ENCODE measurements around the gene TNNI2. TPM values are rescaled to one million over a fixed set of nuclear protein-coding genes. Genes with fewer than 3 reads are reported as not detected.

TNNI2 gene
- total RNA-seq, 1 donor from 2014 or later, result not detected

DNA sequence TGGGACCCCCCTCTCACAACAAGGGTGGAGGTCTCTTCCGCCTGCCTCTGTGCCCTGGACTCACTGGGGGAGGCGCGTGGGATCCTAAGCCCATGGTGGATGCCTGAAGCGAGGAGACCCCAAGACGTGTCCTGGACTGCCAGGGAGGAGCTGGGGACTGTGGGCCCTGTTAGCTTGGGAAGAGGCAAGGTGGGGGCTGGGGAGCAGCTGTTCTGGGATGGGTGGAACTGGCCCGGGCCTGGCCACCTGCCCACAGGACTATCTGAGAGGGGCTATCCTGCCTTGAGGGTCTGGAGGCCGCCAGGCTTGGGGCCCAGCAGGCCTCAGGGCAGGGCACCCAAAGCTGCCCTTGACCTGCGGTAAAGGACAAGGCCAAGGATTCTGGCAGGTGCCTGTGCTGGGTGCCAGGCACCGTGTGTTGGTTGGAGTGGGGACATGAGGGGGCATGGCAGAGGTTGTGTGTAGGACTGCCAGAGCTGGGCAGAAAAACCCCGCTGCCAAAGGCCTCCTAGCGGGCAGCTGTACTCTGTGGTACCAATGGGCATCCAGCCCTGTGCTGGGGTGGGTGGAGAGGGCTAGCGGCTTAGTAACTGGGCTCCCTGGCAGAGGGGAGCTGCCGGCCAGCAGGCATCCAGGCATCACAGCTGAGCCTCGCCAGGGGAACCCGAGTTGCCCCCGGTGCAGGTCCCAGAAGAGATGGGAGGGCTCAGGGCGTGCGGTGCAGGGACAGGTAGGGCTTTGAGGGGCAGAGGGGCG is 14.8 kb downstream of the TNNI2 start:
- H3K27me3 Mint-ChIP-seq, result no peaks in the 10 kb centered on the region
- no peaks in the 10 kb centered on the region for H3K9me3 Mint-ChIP-seq
- H3K36me3 Mint-ChIP-seq (ENCODE audit: low read depth), result peaks cover 8% of the 10 kb centered on the region
- H3K4me3 Mint-ChIP-seq, result peak overlapping the region; percentile 93
- H3K4me1 Mint-ChIP-seq, result peaks cover 40% of the 10 kb centered on the region
- H3K27ac Mint-ChIP-seq, result peak overlapping the region; percentile 99
- peak; percentile 72 for DNase-seq
- intact Hi-C loops (cut with micrococcal nuclease), result loop anchor here (2.0 to 5.0 kb wide), 5 partner anchors 35 to 547 kb away; partner anchors contain the start of genes DUSP8, TNNT3 and TSSC4

DNA sequence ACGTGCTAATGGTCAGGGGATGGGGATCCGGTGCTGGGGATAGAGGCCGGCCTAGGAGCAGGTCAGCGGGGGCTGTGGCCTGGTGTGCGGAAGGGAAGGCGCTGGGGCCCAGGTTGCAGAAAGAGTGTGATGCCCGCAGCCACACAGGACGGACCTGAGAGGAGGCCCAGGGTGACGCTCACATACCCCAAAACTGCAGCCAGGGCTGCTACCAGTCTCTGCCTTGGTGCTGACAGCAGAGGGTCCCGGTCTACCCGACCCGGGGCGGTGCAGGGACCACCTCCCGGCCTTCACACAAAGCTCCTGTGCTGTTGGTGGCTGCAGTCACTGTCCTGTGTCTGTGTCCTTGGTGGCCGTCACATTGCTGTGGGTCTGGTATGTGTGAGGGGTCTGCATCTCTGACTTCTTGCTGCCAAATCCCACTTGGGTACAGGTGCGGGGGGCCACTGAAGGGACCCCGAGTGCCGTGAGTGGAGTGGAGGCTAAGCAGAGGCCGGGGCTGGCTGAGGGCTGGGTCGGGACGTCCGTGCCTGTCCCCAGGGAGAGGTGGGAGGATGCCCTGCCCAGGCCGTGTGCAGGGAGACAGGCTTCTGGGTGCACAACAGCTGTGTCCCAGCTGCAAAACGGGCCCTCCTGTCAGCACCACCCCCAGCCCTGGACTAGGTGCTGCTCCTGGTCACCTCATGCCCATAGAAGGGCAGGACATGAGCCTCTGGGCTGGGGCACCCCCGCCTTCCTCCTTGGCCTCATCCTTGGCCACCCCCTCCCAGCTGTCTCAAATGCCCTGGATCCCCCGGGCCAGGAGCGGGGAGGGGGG is 15.6 kb downstream of the TNNI2 start:
- peaks cover 36% of the 10 kb centered on the region for H3K4me1 Mint-ChIP-seq
- H3K27me3 Mint-ChIP-seq, result no peaks in the 10 kb centered on the region
- no peak for DNase-seq
- no peaks in the 10 kb centered on the region for H3K9me3 Mint-ChIP-seq
- intact Hi-C loops (cut with micrococcal nuclease), result loop anchor here (5.0 kb wide), 2 partner anchors 63 to 282 kb away; partner anchors contain the start of genes DUSP8 and TNNT3
- H3K27ac Mint-ChIP-seq, result peak overlapping the region; percentile 99
- H3K4me3 Mint-ChIP-seq, result peak overlapping the region; percentile 93
- peaks cover 9% of the 10 kb centered on the region for H3K36me3 Mint-ChIP-seq (ENCODE audit: low read depth)

DNA sequence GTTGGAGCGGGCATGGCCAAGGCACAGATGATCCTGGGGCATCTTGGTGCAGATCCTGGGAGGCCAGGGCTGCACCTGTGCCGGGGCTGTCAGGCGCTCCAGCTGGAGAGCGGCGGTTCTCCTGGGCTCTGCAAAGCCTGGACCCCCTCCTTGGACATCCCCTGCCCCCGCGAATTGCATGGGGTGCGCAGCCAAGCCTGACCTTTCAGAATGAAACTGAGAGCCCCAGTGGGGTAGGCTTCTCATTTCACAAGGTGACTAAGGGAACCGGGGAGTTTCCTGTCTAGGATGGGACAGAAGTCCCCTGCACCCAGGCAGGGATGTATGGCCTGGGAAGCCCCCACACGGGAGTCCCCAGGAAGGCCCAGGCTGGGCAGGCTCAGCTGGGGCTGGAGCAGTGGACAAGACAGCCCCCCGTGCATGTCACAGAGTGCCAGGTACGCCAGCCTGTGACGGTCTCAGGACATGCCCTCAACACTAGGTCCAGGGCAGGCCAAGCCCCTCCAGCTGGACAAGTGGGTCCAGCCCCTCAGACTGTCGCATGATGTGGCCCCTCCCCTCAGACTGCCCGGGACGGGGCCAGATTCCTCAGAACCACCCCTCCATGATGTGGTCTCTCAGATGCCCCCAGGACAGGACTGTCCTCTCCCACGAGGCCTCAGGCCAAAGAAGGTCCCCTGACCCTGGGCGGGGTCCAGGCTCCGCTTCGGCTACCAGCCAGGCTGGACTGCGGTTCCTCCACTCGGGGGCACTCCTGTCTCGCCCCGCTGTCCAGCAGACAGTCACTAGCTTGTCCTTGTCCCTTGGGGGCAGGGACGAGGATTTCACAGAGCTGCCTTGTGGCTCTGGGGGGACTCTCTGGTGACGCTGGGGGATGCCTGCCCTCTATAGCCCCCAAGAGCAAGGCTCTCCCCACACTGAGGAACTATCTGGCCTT is 16.4 kb downstream of the TNNI2 start:
- peak overlapping the region; percentile 99 for H3K27ac Mint-ChIP-seq
- peak overlapping the region; percentile 93 for H3K4me3 Mint-ChIP-seq
- H3K27me3 Mint-ChIP-seq, result no peaks in the 10 kb centered on the region
- no peaks in the 10 kb centered on the region for H3K9me3 Mint-ChIP-seq
- peaks cover 11% of the 10 kb centered on the region for H3K36me3 Mint-ChIP-seq (ENCODE audit: low read depth)
- peaks cover 33% of the 10 kb centered on the region for H3K4me1 Mint-ChIP-seq
- intact Hi-C loops (cut with micrococcal nuclease), result loop anchor here (1.0 to 5.0 kb wide), 4 partner anchors 62 to 412 kb away; partner anchors contain the start of genes DUSP8 and TNNT3
- DNase-seq, result peak; percentile 76

DNA sequence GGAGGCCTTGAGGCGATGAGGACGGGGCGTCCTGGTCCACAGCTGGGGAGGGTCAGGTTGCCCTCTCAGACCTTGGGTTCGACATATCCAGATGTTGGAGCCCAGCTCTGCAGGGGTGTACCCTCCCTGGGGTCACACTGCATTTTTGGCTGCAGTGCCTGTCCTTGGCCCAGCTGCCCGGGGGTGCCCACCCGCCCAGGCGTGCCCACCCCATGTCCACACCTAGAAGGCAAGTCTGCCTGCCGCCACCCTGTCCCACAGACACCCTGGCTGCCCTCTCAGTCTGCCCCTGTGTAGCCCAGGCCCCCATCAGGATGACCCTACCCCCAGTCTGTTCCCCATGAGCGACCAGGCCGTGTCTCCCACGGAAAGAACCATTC is 17.1 kb downstream of the TNNI2 start:
- Mint-ChIP-seq H3K36me3 (ENCODE audit: low read depth) (peaks cover 11% of the 10 kb centered on the region), H3K27ac (peak overlapping the region; percentile 99), H3K9me3 (no peaks in the 10 kb centered on the region), H3K4me3 (peak overlapping the region; percentile 49), H3K4me1 (peaks cover 28% of the 10 kb centered on the region), H3K27me3 (no peaks in the 10 kb centered on the region)
- intact Hi-C loops (cut with micrococcal nuclease), result loop anchor here (1.0 to 5.0 kb wide), 2 partner anchors 287 to 411 kb away; no protein-coding TSS in a partner anchor
- DNase-seq, result no peak

DNA sequence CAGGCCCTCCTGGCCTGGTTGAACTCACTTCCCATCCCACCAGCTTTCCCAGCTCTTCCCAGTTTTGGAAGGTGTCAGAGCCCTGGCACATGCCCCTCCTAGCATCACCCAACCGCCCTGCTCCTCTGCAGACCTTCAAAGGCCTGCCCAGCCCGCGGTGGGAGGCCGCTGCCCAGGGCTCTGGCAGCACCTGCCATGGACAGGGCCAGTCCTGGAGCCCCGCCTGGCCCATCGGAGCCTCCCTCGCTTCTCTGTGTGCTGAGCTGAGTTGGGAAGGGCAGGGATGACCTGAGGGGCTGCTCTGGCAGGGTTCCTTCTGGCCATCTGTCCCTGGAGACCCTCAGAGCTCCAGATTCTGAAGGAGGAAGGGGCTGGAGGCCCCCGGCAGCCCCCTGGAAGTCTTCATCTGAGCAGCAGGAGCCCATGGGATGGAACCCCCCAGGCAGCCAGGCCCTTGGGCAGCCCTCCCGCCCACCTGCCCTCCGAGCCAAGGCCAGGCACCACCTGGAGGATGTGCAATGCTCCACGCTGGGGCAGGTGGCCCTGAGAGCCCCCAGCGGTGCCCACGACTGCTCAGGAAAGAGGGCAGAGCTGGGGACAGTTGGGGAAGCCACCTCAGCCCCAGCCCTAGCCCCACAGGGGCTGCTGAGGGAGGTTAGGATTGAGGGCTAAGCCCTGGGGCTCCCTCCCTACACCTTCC is 17.7 kb downstream of the TNNI2 start:
- Mint-ChIP-seq H3K36me3 (ENCODE audit: low read depth) (peaks cover 11% of the 10 kb centered on the region), H3K4me1 (peaks cover 22% of the 10 kb centered on the region), H3K4me3 (peak overlapping the region; percentile 49), H3K27ac (peak overlapping the region; percentile 72), H3K9me3 (no peaks in the 10 kb centered on the region), H3K27me3 (no peaks in the 10 kb centered on the region)
- intact Hi-C loops (cut with micrococcal nuclease), result loop anchor here (5.0 kb wide), 1 partner anchor 411 kb away; no protein-coding TSS in a partner anchor
- DNase-seq, result no peak

DNA sequence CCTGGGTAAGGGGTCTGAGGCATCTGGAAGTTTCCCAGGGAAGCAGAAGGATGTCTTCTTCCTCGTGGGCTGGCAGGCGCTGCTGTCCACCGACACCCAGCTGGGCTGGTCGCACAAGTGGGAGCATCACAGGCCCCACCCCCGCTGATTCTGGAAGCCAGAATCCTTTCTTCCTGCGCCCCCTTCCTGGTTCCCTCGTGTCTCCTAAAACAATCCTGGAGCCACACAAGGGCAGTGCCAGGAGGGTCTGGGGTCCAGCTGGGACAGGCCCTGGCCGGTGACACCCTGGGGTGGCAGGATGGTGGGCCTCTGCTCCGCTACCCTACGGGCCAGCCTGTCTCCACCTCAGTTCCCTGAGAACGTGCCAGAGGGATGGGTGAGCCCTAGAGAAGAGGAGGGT is 18.3 kb downstream of the TNNI2 start:
- Mint-ChIP-seq H3K27ac (no peak overlapping the region), H3K4me3 (no peak overlapping the region), H3K4me1 (peaks cover 19% of the 10 kb centered on the region), H3K9me3 (no peaks in the 10 kb centered on the region), H3K27me3 (no peaks in the 10 kb centered on the region), H3K36me3 (ENCODE audit: low read depth) (peaks cover 11% of the 10 kb centered on the region)
- no peak for DNase-seq
- intact Hi-C loops (cut with micrococcal nuclease), result loop anchor here (5.0 kb wide), 1 partner anchor 410 kb away; no protein-coding TSS in a partner anchor

DNA sequence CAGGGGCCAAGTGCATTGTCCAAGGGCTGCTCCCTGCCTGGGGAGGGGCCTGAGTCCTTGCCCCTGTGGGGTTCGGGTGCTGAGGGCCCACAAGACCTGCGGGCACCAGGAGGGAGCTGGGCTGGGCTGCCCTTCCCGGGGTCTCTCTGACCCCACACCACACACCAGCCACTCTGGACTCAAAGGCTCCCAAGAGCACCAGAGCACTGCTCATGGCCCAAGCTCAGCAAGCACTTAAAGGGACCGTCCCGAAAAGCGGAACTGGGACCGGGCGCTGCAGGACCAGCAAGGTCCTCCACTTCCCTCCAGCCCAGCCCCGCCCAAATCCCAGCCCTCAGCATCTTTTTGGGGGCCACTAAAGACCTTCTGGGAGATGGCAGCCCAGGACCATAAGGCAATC is 19.4 kb downstream of the TNNI2 start:
- no peaks in the 10 kb centered on the region for H3K9me3 Mint-ChIP-seq
- no peak overlapping the region for H3K4me3 Mint-ChIP-seq
- DNase-seq, result no peak
- H3K27me3 Mint-ChIP-seq, result no peaks in the 10 kb centered on the region
- H3K36me3 Mint-ChIP-seq (ENCODE audit: low read depth), result peaks cover 8% of the 10 kb centered on the region
- H3K4me1 Mint-ChIP-seq, result peaks cover 11% of the 10 kb centered on the region
- intact Hi-C loops (cut with micrococcal nuclease), result loop anchor here (5.0 kb wide), 1 partner anchor 409 kb away; no protein-coding TSS in a partner anchor
- H3K27ac Mint-ChIP-seq, result no peak overlapping the region

DNA sequence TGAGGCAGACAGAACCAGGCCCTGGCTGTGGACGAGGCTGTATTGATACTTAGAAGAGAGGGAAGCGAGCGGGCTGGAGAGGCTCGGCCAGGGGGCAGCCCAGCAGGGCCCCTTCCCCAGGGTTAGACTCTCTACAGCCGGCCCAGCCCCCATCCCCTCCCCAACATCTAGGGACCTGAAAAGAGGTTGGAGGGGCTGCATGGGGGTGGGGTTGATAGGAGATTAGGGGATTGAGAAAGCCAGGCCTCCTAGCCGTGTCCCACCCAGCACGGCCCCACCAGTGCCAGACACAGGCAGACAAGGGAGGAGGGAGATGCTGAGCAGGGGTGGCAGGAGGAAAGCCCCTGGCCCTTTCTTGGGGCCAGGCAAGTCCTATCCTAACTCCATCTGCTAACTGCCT is 19.8 kb downstream of the TNNI2 start:
- no peaks in the 10 kb centered on the region for H3K9me3 Mint-ChIP-seq
- H3K27ac Mint-ChIP-seq, result no peak overlapping the region
- H3K4me1 Mint-ChIP-seq, result peaks cover 11% of the 10 kb centered on the region
- peaks cover 8% of the 10 kb centered on the region for H3K36me3 Mint-ChIP-seq (ENCODE audit: low read depth)
- intact Hi-C loops (cut with micrococcal nuclease), result loop anchor here (5.0 kb wide), 1 partner anchor 409 kb away; no protein-coding TSS in a partner anchor
- H3K27me3 Mint-ChIP-seq, result no peaks in the 10 kb centered on the region
- no peak overlapping the region for H3K4me3 Mint-ChIP-seq
- no peak for DNase-seq

DNA sequence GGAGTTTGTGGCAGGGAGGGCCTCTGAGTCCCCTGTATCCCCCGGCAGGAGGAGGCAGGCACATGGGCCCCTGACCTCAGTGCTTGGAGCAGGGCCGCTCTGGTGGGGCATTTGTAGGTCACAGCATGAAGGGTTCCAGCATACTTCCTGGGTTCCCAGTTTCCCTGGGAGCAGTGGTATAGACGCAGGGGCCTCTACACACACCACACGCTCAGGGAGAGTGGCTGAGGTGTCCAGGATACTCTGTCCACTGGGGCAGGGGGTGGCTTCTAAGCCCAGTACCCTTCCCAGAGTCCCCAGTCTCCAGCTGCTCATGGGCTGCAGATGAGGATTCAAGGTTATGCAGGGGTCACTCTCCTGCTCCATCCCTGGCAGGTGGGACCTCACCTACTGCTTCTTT is 20.2 kb downstream of the TNNI2 start:
- Mint-ChIP-seq H3K9me3 (no peaks in the 10 kb centered on the region), H3K4me1 (peaks cover 12% of the 10 kb centered on the region), H3K36me3 (ENCODE audit: low read depth) (peaks cover 6% of the 10 kb centered on the region), H3K4me3 (no peak overlapping the region), H3K27me3 (no peaks in the 10 kb centered on the region), H3K27ac (no peak overlapping the region)
- intact Hi-C loops (cut with micrococcal nuclease), result loop anchor here (5.0 kb wide), 1 partner anchor 408 kb away; no protein-coding TSS in a partner anchor
- no peak for DNase-seq

DNA sequence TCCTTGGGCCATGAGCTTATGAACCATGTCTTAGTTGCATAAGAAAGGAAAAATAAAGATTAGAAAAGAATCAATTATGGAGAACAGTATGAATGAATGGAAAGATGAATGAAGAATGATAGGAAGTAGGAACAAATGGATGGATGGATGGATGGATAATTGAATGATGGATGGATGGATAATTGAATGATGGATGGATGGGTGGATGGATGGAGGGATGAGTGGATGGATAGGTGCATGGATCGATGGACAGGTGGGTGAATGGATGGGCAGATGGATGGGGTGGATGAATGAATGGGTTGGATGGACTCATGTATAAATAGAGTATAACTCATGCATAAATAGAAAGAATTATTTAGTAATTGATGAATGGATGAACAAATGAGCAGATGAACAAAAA is 21.3 kb downstream of the TNNI2 start:
- Mint-ChIP-seq H3K27ac (no peak overlapping the region), H3K36me3 (ENCODE audit: low read depth) (peaks cover 5% of the 10 kb centered on the region), H3K9me3 (no peaks in the 10 kb centered on the region), H3K4me1 (peaks cover 12% of the 10 kb centered on the region), H3K27me3 (no peaks in the 10 kb centered on the region), H3K4me3 (no peak overlapping the region)
- no peak for DNase-seq
- intact Hi-C loops (cut with micrococcal nuclease), result no loop called here

DNA sequence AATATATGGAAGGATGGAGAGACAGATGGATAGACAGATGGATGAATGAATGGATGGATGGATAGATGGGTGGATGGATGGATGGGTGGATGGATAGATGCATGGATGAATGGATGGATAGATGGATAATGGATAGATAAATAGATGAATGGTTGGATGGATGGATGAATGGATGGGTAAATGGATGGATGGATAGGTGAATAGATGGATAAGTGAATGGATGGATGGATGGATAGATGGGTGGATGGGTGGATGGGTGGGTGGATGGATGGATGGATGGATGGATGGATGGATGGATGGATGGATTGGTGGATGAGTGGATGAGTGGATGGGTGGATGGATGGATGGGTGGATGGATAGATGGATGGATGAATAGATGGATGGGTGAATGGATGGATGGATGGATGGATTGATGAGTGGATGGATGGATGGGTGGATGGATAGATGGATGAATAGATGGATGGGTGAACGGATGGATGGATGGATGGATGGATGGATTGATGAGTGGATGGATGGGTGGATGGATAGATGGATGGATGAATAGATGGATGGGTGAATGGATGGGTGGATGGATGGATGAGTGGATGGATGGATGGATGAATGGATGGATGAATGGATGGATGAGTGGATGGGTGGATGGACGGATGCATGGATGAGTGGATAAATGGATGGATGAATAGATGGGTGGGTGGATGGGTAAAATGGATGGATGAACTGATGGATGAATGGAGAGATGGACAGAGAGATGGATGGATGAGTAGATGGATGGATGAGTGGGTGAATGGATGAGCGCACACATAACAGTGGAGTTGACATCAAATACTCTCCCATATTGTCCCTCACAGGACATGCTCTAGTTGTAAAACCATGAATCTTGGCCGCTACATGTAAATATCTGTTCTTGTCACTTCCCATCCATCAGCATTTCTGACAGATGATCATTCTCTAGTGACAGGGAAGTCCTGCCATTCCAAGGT is 22.9 kb downstream of the TNNI2 start:
- Mint-ChIP-seq H3K4me1 (peaks cover 12% of the 10 kb centered on the region), H3K27ac (no peak overlapping the region), H3K27me3 (no peaks in the 10 kb centered on the region), H3K36me3 (ENCODE audit: low read depth) (peaks cover 14% of the 10 kb centered on the region), H3K4me3 (no peak overlapping the region), H3K9me3 (no peaks in the 10 kb centered on the region)
- DNase-seq, result no peak
- intact Hi-C loops (cut with micrococcal nuclease), result no loop called here
